HCT116 (cell line): ENCODE measurements around the gene FOXO3.

Experiments used
- CEBPB ChIP-seq: IDR thresholded peaks from 2 replicates; pipeline ENCODE4 v1.6.1; 2012; ENCODE audit warnings: low read depth
- CTCF ChIP-seq, 3 experiments: fragments of 200-600 bp in 1 of 3; sonication (generic) in 1 of 3; IDR thresholded peaks in 2 of 3; conservative IDR thresholded peaks in 1 of 3; 2 replicates each; pipeline ENCODE4 v1.5.1; 2012 to 2017; ENCODE audit warnings: low read depth in 2 of 3, low read length in 2 of 3, antibody characterized with exemption in 1 of 3, borderline replicate concordance in 1 of 3, control low read depth in 1 of 3, mild to moderate bottlenecking in 1 of 3, mixed read lengths in 1 of 3, mixed run types in 1 of 3, moderate library complexity in 1 of 3; ENCODE audit not compliant: insufficient read depth in 1 of 3
- EZH2 ChIP-seq: fragments of 200-600 bp; sonication (generic); IDR thresholded peaks from 2 replicates; pipeline ENCODE4 v1.6.1; 2017; ENCODE audit warnings: antibody characterized with exemption, mixed run types
- POLR2A ChIP-seq: IDR thresholded peaks from 2 replicates; pipeline ENCODE4 v1.7.0; 2011; ENCODE audit warnings: borderline replicate concordance; ENCODE audit not compliant: insufficient read depth, insufficient read length; ENCODE audit errors: extremely low read depth
- SP1 ChIP-seq: IDR thresholded peaks from 2 replicates; pipeline ENCODE4 v1.6.1; 2012; ENCODE audit warnings: low read depth
- ZBTB33 ChIP-seq: IDR thresholded peaks from 2 replicates; pipeline ENCODE4 v1.6.1; 2011; ENCODE audit warnings: mild to moderate bottlenecking, low read length, moderate library complexity; ENCODE audit not compliant: insufficient replicate concordance; ENCODE audit errors: extremely low read depth

- TF ChIP-seq EZH2 (no peak), POLR2A (peak; percentile 70), CEBPB (no peak), ZBTB33 (no peak), CTCF (IDR thresholded peaks at IDR 0.05 in 2 of 3, conservative IDR thresholded peaks at IDR 0.05 in 1 of 3; ENCODE audit: borderline replicate concordance in 1 of 3, insufficient read depth in 1 of 3, low read depth in 2 of 3, low read length in 2 of 3) (no peak), SP1 (no peak)
Measured at GRCh38 chr6:108560463-108561308, at the start of gene FOXO3.
